IPS-11a (cell line): Measurements from ENCODE around the gene WNT7B.

Experiments used
- H3K4me3 ChIP-seq: one replicate; pipeline ENCODE4 v1.5.1; 2013; ENCODE audit warnings: low read depth, low read length, control low read depth

WNT7B gene

GRCh38 chr22:45960477-45961386 lies 16.2 kb downstream of the WNT7B start:
- H3K4me3 ChIP-seq = no peak overlapping the region

GRCh38 chr22:45959719-45960476 lies 17.1 kb downstream of the WNT7B start:
- no peak overlapping the region for H3K4me3 ChIP-seq

- H3K4me3 ChIP-seq = no peak overlapping the region
These were observed 18.0 kb downstream of the WNT7B start for GRCh38 chr22:45958971-45959370.

- H3K4me3 ChIP-seq = no peak overlapping the region
These were observed 19.1 kb downstream of the WNT7B start for GRCh38 chr22:45957826-45958225.

GRCh38 chr22:45953178-45953577 lies 23.8 kb downstream of the WNT7B start:
- H3K4me3 ChIP-seq = no peak overlapping the region

GRCh38 chr22:45952553-45952952 lies 24.4 kb downstream of the WNT7B start:
- H3K4me3 ChIP-seq = no peak overlapping the region

GRCh38 chr22:45952151-45952550 lies 24.8 kb downstream of the WNT7B start:
- no peak overlapping the region for H3K4me3 ChIP-seq

- no peak overlapping the region for H3K4me3 ChIP-seq
These were observed 27.1 kb downstream of the WNT7B start for GRCh38 chr22:45949891-45950290.

- H3K4me3 ChIP-seq = no peak overlapping the region
These were observed 27.6 kb downstream of the WNT7B start for GRCh38 chr22:45949258-45949870.

GRCh38 chr22:45948081-45948648 lies 28.8 kb downstream of the WNT7B start:
- H3K4me3 ChIP-seq = no peak overlapping the region

- no peak overlapping the region for H3K4me3 ChIP-seq
These were observed 30.0 kb downstream of the WNT7B start for GRCh38 chr22:45946805-45947600.

GRCh38 chr22:45945621-45946106 lies 31.3 kb downstream of the WNT7B start:
- no peak overlapping the region for H3K4me3 ChIP-seq

GRCh38 chr22:45942787-45943493 lies 34.0 kb downstream of the WNT7B start:
- no peak overlapping the region for H3K4me3 ChIP-seq

GRCh38 chr22:45942344-45942743 lies 34.6 kb downstream of the WNT7B start:
- no peak overlapping the region for H3K4me3 ChIP-seq

- no peak overlapping the region for H3K4me3 ChIP-seq
These were observed 38.0 kb downstream of the WNT7B start for GRCh38 chr22:45938913-45939312.

- H3K4me3 ChIP-seq = no peak overlapping the region
These were observed 39.0 kb downstream of the WNT7B start for GRCh38 chr22:45937960-45938359.

GRCh38 chr22:45935573-45935972 lies 41.4 kb downstream of the WNT7B start:
- no peak overlapping the region for H3K4me3 ChIP-seq

- no peak overlapping the region for H3K4me3 ChIP-seq
These were observed 42.2 kb downstream of the WNT7B start for GRCh38 chr22:45934659-45935341.

- H3K4me3 ChIP-seq = no peak overlapping the region
These were observed 42.8 kb downstream of the WNT7B start for GRCh38 chr22:45934168-45934564.
